ENCODE data around the gene CUL7.

The CUL7 gene

DNA sequence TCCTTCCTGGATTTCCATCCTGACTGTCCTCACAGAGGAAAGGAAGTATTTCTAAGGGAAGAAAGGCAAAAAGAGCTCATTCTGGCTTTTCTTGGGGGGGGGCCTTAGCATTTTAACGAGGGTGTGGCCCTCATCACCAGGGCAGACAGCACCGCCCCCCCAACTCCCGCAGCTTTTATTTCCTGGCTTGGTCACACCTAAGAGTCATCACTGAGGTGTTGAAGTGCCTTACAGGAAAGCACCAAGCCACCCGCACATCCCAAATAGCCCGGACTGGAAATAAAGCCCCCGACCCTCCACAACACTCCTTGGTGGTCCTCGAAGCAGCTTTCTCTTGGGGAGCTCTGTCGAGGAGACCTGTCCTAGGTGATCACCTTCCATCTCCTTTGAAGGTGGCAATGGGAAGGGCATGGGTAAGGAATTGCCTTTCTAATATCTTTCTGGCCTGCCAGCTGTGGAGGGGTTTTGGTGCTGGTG is 23.7 kb upstream of the CUL7 start:
- no peak for DNase-seq (ENCODE audit: low read depth)

DNA sequence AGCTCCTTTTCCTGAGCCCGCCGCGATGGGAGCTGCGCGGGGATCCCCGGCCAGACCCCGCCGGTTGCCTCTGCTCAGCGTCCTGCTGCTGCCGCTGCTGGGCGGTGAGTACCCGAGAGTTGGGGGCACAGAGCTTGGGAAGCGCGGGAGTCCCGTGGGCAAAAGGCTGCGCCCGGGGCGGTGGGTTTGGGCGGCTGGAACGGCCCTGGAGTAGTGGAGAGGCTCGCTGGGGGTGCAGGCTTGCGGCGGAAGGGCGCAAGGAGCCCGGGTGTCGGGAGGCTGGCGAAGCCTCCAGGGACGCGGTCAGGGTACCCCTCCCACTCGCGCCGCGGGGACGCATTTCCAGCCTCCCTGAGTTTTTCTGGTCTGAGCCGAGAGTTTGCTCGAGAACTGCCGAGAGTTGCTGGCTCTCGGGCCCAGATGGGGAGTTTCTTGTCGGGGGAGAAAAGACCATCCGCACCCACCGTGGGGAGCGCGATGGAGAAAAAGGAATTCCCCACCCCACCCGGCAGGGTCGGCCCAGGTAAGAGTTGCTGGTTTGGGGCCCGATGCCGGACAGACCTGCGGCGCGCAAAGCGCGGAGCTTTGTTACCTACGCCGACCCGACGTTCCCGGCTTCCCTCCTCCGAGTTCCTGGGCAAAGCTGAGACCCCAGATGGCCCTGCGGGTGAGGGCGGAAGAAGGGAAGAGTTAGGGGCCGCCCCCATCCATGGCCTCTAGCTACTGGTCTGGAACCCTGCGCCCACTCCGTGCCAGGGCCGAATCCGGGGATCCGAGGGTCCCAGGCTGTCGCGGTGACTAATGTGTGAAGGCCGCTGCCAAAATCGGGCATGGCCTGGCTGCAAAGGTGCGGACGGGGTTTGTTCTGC is 23.0 kb upstream of the CUL7 start:
- no peak for DNase-seq (ENCODE audit: low read depth)

DNA sequence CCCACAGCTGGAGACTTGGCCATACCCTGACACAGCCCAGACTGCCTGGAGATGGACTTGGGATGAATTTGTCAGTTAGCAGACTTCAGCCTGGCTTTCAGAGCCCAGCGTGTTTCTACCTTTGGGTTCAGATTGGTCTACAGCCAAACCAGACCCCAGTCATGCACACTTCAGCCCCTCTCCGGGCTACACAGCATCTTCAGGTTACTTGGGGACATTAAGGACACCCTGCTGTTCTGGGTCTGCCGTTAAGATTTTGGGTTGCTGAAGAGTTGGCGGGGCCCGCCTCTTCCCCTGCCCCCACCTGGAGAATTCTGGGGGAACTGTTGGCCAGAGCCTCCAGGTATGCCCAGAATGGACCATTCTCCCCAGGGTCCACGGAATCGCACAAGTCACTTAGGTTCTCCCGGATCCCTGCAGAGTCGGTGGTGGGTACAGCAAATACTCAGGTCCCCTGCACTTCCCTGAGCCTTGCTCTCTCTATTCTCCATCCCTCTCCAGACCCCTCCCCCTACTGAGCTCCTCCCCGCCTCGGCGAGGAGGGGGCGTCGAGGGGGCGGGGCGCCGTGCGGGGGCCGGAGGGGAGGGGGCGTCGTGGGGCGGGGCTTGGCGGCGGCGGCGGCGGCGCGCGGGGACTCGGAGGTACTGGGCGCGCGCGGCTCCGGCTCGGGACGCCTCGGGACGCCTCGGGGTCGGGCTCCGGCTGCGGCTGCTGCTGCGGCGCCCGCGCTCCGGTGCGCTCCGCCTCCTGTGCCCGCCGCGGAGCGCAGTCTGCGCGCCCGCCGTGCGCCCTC is 22.2 kb upstream of the CUL7 start, which contains the start of gene PTK7:
Gene PTK7, plus strand, starts transcription at position 645 of the 794 bp plus-strand sequence. CDS start 175 bp downstream, outside the sequence.
- no peak for DNase-seq (ENCODE audit: low read depth)

DNA sequence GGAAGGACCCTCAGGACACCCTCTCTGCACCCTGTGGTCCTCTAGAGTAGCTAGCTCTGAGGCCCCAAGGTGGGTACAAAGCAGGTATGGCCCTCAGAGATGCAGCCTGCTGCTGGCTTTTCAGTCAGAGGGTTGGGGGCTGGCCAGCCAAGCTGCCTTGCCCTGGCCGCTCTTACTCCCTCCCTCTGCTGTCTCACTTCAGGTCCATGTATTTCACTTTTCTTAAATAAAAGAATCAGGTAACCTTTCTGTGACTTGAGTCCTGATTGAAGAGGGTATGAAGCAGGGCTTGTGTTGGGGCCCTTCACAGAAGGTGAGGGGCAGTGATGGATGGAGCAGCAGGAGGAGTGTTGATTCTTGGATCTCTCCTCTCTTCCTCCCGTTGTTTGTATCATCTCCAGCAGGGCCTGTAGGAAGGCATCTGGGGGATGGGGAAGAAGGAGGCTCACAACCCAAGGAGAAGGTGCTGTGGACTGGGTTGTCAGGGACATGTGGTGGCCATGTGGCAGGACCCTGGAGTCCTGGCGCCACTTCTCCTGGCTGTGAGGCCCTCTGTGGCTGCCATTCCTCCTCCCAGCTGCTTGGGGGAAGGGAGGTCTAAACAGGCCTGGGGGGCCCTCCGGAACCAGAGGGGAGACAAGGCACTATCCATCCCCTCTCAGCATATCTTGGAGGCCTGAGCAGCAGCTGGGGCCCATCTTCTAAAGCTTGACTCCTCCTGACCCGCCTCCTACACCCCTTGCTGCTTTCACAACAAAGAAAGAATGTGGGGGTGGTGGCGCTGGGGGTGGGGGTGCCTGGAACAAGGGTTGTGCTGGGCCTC is 21.4 kb upstream of the CUL7 start:
- no peak for DNase-seq (ENCODE audit: low read depth)

DNA sequence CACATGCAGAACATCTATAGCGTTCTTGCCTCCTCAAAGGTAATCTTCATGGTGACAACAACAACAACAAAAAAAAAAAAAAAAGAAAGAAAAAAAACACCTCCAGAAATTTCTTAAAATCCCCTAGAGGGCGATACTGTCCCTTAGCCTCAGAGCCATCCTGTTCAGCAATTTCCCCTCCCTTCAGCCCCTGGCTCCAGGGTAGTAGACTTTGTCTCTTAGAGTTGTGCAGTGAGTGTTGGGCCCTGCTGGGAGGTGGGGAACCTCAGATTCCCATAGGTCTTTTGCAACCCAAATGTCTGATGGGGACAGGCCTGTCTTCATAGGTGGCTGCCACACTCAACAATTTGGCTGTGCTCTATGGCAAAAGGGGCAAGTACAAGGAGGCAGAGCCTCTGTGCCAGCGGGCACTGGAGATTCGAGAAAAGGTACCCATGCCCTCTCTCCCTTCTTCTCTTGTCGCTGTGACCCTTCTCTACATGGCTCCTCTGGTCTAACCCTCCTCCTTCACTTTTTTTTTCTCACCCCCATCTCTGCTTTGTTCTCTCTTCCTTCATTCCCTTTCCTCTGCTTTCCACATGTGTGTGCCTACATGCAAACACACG is 16.5 kb upstream of the CUL7 start:
- no peak for DNase-seq (ENCODE audit: low read depth)

DNA sequence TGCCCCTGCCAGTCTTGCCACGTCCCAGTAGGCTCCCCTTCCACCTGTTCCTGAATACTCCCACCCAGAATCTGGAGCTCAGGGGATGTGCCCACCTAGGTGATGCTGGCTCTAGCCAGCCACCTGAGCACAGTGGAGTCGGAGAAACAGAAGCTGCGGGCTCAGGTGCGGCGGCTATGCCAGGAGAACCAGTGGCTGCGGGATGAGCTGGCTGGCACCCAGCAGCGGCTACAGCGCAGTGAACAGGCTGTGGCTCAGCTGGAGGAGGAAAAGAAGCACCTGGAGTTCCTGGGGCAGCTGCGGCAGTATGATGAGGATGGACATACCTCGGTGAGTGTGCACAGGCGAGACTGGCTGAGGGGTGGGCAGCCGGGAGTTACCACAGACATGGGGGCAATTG is 9.2 kb upstream of the CUL7 start:
- no peak for DNase-seq (ENCODE audit: low read depth)

DNA sequence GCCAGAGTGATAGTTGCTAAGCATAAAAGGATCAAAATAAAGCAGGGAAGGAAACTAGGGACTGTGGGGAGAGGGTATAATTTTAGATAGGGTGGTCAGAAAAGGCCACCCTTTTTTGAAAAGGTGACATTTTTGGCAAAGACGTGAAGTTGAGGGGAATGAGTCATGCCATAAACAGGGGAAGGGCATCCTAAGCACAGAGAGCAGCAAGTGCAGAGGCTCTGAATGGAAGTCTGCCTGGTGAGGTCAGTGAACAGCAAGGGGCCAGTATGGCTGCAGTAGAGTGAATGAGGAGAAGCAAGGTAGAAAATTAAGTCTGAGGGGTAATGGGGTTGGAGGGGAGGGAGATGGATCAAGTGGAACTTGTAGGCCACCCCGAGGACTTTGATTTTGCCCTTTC is 8.2 kb upstream of the CUL7 start:
- no peak for DNase-seq (ENCODE audit: low read depth)

DNA sequence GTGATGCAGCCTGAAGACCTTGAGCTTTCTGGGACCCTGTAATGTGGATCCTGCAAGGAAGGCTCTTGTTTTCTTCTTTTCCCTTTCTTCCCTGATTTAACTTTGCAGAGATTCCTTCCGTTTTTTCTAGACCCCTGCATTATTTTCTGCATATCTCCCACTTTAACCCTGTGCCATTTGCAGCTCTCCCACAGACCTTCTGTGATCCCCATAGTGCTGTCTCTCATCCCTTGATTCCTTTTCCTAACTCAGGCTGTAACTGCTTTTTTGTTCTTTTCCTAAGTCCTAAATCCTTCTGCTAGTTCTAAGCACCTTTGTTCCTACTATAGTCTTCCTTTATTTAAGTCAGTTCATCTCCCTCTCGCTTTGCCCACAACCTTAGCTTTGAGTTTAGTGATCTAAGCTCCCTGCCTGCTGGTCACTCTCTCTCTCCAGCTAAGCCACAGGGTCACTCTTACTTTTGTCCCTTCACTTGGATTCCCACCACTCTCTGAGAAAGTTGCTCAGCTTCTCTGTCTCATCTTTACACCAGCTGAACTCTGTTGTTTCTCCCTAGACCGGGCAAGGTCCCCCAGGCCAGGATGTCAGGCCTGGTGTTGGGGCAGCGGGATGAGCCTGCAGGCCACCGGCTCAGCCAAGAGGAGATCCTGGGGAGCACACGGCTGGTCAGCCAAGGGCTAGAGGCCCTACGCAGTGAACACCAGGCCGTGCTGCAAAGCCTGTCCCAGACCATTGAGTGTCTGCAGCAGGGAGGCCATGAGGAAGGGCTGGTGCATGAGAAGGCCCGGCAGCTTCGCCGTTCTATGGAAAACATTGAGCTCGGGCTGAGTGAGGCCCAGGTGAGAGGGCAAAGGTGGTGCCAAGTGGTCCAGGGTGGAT is 7.3 kb upstream of the CUL7 start:
- no peak for DNase-seq (ENCODE audit: low read depth)

DNA sequence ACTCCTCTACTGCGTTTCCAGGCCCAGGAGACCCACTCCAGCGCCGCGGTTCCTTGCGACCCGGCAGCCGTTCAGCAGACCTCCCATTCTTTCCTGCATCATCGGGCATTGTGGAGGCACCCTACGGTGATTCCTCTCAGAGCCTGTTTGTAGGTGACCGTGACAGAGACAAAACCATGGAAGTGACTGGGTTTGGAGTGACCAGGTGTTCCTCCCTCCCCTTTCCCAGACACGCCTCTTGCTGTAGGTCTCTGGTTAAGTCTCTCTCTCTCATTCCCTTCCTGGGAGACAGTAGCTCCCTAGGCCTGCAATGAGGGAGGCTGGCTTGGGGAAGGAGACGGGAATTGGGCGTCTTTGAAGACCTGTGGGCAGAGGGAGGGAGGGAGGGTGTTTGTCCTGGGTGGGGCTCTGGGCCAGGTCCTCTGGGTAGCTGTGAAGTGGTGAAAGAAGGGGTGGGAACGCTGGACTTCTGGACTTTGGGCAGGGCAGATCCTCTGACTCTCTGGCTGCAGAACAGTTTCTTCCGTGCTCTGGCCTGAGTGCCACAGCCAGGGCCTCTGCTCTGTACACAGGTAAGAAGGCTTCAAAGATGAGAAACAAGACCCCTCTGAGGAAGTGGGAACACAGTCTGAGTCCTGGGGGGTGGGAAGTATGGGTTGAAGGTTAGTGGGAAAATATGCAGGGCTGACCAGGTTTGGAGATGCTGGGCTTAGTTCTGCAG is 6.5 kb upstream of the CUL7 start:
- DNase-seq (ENCODE audit: low read depth) = no peak

DNA sequence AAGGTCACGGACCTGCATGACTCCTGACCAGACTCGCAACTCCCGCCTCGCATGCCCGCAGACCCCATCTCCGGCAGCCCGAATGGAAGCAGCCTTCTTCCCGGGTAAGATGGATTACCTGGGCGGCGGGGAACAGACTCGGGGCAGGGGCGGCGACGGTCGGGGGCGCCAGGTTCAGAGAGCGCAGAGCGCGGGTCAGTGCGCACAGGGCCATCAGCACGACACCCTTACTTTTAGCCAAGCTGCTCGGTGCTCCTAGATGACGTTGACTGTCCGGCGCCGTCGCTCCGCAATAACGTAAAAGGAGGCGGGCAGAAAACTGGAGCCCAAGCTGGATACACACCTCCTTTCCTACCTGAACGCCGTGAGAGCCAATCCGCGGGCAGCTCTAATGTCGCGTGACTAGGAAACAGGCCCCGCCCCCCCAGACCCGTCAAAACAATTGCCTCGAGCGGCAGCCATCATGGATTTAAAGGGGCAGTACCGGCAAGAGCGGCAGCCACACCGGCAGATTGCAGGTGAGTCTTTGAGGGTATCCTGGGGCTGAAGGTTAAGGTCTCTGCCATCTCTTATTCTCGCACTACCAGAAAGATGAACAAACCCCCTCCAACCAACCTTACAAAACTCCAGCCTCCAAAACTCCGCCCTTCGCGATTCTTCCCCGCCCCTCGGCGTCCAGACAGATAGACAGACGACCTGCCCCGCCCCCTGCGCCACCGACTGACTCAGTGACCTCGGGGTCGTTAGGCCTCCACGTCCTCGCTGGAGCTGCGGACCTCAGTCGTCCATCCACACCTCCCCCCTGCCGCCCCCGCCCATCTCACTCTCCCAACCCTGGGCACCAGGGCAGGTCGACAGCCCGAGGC is 5.8 kb upstream of the CUL7 start, which contains the start of the genes KLC4 and MRPL2:
Gene KLC4, plus strand, starts transcription at position 464 of the 866 bp plus-strand sequence. CDS start 1,705 bp downstream, outside the sequence.
Gene MRPL2, minus strand, starts transcription at position 267 of the 866 bp plus-strand sequence. Its CDS starts 53 bp downstream, at position 214.
- peak; percentile 95 for DNase-seq (ENCODE audit: low read depth)

DNA sequence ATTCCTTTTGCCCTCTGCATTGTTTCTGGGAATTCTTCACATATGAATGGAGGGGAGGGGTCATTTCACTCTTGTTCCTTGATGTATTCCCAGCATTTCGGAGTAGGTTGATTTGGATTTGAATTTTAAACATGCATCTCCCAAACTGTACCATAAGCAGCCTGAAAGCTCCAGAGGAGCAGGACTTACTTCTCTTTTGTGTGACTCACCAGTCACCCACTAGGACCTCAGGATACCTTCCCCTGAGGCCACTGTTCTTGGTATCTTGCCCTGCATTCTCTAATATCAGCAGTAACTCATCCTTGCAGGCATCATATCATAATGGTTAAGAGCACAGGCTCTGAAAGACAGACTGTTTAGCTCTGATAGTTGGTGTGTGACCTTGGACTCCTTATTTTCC is 4.9 kb upstream of the CUL7 start:
- DNase-seq (ENCODE audit: low read depth) = no peak

DNA sequence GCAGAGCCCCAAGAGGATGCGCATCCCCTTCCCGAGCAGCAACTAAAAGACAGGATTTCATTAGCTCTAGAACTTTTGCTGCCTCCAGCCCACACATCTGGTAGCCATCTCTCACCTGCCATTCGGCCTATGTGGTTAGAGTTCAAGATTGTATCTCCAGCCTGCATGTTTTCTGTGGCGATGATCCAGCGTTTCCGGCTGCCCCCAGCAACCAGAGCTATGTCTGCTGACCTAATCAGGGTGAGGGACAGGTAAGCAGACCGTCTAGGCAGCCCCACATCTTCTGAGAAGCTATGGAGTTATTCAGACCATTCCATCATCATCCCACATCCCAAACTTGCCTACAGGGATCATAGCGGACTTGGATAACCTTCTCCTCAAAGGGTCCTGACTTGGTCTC is 2.3 kb upstream of the CUL7 start:
- DNase-seq (ENCODE audit: low read depth) = no peak

DNA sequence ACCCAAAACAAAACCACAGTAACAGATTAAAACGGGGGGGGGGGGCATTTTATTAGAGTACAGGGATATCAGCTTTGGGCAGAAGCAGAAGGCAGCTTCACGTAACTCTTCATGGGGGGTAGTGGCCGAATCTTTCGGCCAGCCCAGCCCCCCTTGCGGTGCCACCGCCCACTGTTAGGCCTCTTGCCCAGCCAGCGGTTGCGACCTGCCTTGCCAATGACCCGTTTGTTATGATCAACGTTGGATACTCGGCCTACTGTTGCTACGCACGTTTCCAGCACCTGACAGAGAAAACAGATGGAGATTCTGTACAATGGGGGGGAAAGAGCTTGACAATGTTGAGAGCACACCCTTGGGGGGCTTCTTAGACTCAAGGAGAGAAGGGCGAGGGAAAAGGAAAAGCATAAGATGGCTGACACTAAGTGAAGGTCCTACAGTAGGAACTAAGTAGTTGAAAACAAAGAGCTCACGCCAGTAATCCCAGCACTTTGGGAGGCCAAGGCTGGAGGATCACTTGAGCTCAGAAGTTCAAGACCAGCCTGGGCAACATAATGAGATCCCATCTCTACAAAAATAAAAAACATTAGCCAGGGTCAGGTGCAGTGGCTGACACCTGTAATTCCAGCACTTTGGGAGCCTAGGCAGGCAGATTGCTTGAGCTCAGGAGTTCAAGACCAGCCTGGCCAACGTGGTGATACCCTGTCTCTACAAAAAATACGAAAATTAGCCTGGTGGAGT is 724 bp upstream of the CUL7 start:
- no peak for DNase-seq (ENCODE audit: low read depth)

DNA sequence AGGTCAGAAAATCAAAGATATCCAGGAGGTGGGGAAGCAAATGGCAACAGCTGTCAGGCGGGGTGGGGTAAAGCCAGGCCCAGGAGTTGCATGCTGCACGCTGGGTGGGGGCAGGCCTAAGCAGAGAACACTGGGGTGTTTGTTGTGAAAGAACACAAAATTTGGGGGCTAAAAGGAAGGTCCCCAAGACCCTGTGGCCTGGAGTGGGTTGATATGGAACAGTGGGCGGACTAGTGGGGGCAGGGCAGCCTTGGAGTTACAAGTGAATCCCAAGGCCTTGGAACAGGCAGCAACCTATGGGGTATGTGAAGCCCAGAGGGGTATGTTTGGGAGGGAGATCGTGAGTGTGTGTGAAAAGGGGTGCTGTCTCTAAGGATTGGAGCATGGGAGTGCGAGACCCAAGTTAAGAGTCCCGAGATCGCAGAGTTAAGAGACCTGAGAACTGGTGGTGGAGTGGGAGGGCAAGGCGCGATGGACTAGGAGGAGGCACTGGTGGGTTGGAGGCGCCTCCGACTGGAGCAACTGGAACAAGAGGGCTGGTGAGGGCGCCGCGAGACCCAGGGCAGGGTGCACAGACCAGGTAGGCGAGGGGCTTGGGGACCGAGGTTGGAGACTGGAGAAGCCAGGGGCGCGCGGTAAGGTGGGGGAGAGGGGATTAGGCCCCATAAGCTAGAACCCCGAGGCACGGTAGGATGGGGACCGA is 658 bp downstream of the CUL7 start:
- no peak for DNase-seq (ENCODE audit: low read depth)

DNA sequence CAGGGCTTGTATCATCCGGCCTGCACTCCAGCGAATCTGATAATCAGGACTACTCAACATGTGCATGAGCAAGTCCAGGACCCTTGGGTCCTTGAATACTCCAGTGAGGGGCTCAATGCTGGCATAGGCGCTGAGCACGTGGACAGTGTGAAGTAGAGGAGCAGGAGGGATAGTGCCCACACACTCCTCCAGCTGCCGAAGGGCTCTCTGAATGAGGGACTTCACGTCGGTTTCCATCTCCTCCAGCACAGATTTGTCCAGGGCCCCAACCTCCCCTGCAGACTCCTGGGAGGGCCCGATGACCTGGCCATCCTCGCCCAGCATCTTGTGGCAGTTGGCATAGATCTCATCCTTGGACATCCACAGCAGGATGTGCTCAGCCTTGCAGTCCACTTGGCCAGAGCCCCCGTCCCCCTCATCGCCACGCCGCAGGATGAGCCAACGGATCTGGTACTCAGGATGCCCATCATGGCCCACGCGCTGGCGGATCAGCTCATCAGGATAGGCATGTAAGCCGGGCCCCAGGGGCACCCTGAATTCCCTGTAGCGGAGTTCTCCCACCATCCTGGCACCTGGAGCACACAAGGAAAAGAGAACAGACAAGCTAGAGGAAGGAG is 1.3 kb downstream of the CUL7 start:
- no peak for DNase-seq (ENCODE audit: low read depth)

DNA sequence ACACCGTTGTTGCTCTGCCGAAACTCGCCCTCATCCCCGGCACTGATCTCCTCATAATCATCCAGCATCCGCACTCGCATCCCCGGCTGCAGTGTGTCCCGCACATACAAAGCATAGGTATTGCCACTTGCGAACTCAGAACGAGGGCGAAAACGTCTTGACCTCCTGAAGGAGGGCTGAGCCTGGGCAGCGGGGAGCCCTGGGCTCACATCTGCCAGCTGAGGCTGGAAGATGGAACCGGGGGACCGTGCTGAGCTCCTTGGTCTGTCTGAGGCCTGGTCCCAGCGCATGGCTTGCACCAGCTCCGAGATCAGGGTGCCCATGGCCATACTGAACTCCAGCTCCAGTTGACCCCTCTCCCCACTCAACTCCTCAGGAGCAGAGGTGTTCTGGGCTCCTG is 2.7 kb downstream of the CUL7 start:
- DNase-seq (ENCODE audit: low read depth) = no peak

DNA sequence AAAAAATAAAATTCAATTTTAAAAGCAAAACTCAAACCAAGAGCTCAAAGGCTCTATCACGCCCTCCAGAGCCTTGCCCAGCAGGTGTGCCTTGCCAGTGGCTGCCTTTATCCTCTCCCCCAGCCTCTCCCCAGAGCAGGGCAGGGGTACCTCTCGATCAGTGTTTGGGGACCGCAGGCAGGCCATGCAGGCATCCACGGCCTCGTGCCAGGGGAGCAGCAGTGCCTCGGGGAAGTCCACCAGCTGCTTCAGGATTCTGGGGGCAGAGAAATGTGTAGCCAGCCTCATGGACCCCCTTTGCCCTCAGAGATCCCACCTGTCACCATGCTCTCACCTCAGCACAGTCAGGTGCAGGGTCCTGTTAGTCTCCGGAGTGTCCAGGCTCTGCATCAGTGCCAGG is 5.7 kb downstream of the CUL7 start:
- no peak for DNase-seq (ENCODE audit: low read depth)

Data from activated T-cell treated with anti-CD3 and anti-CD28 coated beads for 1 hour (primary cell).